ENCODE results near the gene CCDC182. TPM values are rescaled to one million over a fixed set of nuclear protein-coding genes. Genes with fewer than 3 reads are reported as not detected.
A peak's percentile ranks its signal among the peaks of the same experiment; 100 is the strongest.

CCDC182 gene
- total and polyA plus RNA-seq, 9 of the 15 experiments (the other 6 are each of a cell fraction or from before 2014, with no cell fraction given), result not detected

DNA sequence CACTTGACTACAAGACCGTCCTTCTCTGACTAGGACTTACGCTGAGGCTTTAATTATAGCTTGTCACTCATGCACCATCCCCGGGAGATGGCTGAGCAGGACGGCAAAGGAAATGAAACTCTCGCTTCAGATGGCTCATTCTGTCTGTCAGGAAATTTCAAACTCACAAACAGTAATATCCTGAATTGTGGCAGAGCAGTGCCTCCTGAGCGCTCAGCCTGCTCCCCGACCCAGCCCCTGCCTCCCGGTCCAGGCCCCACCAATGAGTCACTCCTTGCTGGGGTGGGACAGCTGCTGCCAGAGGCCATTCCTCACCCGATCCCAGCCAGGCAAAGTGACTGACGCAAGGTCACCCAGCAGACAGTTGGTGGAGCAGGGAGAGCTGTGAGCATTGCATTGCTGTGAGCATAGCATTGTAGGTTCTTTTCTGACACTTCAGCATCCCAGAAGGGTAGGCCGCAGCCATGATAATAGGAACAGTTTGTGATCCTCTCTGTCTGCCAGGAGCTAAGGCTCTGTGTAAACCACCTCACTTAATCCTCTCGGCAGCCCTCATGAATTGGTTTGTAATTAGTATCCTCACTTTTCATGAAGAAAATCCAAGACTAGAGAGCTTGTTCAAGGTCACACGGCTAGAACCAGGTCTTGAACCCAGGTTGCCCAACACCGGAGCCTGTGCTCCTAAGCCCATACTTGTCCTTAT is 20.9 kb downstream of the CCDC182 start:
- Histone ChIP-seq H3K36me3 (ENCODE audit: control insufficient read depth, insufficient read depth, low read length) (no peaks in the 10 kb centered on the region), H3K9ac (ENCODE audit: insufficient read depth in 1 of 2, low read depth in 2 of 2, low read length in 2 of 2) (no peak overlapping the region), H2AFZ (ENCODE audit: low read depth, low read length) (no peak overlapping the region), H3K27me3 (ENCODE audit: control insufficient read depth in 2 of 2, insufficient read depth in 2 of 2, low read length in 2 of 2) (peaks cover 31 to 80% of the 10 kb centered on the region in 2 experiments), H3K4me1 (replicated peaks in 1 of 2; ENCODE audit: control insufficient read depth in 2 of 2, insufficient read depth in 2 of 2, low read length in 2 of 2) (no peaks in the 10 kb centered on the region), H3K27ac (ENCODE audit: extremely low read depth, low read depth, low read length) (no peak overlapping the region), H3K79me2 (ENCODE audit: control insufficient read depth, insufficient read depth, low read length) (no peaks in the 10 kb centered on the region), H4K20me1 (replicated peaks; ENCODE audit: control insufficient read depth, insufficient read depth, low read length) (peaks cover 16% of the 10 kb centered on the region; the same call in 1 of the 2 replicates), H3K9me3 (replicated peaks; ENCODE audit: control insufficient read depth, insufficient read depth, low read depth, low read length) (no peaks in the 10 kb centered on the region), H3K4me3 (no peak overlapping the region), H3K9me1 (ENCODE audit: control insufficient read depth, insufficient read depth, low read length) (no peaks in the 10 kb centered on the region), H3K4me2 (ENCODE audit: insufficient read depth, low read length) (no peak overlapping the region)
- ATAC-seq (peak; percentile 37), DNase-seq (ENCODE audit: extremely low read depth in 1 of 4, low spot score in 3 of 4) (no peak), FAIRE-seq (no peak)
- TF ChIP-seq JUND (IDR thresholded peaks at IDR 0.05; ENCODE audit: borderline replicate concordance, low read depth, low read length) (peak; percentile 31; the same call in 1 of the 2 replicates), JUND (tag; IDR thresholded peaks at IDR 0.05; ENCODE audit: borderline replicate concordance, low read depth, low read length) (no peak), PKNOX1 (IDR thresholded peaks at IDR 0.05) (0 out of 2 replicates have a peak, but pooled peaks have one; percentile 4), SRSF1 (IDR thresholded peaks at IDR 0.05; ENCODE audit: low read depth, low read length) (no peak)
- 6% methylated on average over 14 of the region's 14 CpGs for WGBS (ENCODE audit: insufficient coverage, low coverage, missing lambda C conversion rate)
- intact Hi-C loops (cut with micrococcal nuclease), result no loop called here
- ChIA-PET POLR2A (interaction anchor here (1.1 kb wide), 1 partner anchor 10 kb away, joined by 3 read pairs; no protein-coding TSS in a partner anchor), CTCF (ENCODE audit: low intra/inter-chr PET ratio) (no interaction called here)
- no TSS peak for BruUV-seq (replicated peaks)
- in situ Hi-C loops (cut with MboI), result no loop called here
